HepG2 (cell line): Measurements from ENCODE around the gene MOCS2. TPM values are rescaled to one million over a fixed set of nuclear protein-coding genes. Genes with fewer than 3 reads are reported as not detected.

ENCODE experiments used
- ATAC-seq: fragments of 200-7000 bp; cut with Tn5 transposase; 3 replicates; pipeline ENCODE4 v1.9.1; 2020; ENCODE audit warnings: mild to moderate bottlenecking, moderate library complexity
- BruUV-seq: library from RNA; stranded (reverse); fragments of 400-500 nt; replicated peaks from 2 replicates; lab custom pipeline; 2021; lab: Mats Ljungman, UMichigan
- CTCF ChIA-PET: fragments of 300-600 bp; formaldehyde crosslinking; extraction: SDS; loops from one replicate; lab custom pipeline; 2021; ENCODE audit warnings: low total read pairs, inconsistent platforms, low intra/inter-chr PET ratio; lab: Yijun Ruan, JAX
- POLR2A ChIA-PET: fragments of 350-600 bp; sonication (Branson Sonifier 250); formaldehyde crosslinking; loops from one replicate; lab custom pipeline; 2020; ENCODE audit warnings: antibody characterized with exemption, inconsistent platforms; lab: Yijun Ruan, JAX
- DNase-seq: peaks from one replicate; pipeline ENCODE4 v3.0.0-alpha.2; 2015; ENCODE audit warnings: low spot score
- FAIRE-seq: peaks from 3 replicates; lab custom pipeline; 2011; peaks lifted over from hg19 to GRCh38; lab: Jason Lieb, UNC
- H2AFZ ChIP-seq: one replicate; pipeline ENCODE4 v1.6.1; 2011; ENCODE audit warnings: low read length, inconsistent platforms
- H3K27ac ChIP-seq: fragments of 300-600 bp; 3 replicates; pipeline ENCODE4 v1.8.0; 2011; ENCODE audit warnings: mixed run types, mild to moderate bottlenecking, mixed read lengths, low read length, inconsistent platforms; ENCODE audit not compliant: insufficient read depth; ENCODE audit errors: extremely low read length
- H3K27me3 ChIP-seq, 2 experiments: fragments of 200-600 bp in 1 of 2; 2 replicates in 1 of 2; 3 replicates in 1 of 2; pipeline versions ENCODE4 v1.6.0 to v1.8.0; 2011; ENCODE audit warnings: low read length in 2 of 2, mild to moderate bottlenecking in 2 of 2, moderate library complexity in 2 of 2, inconsistent platforms in 1 of 2; ENCODE audit not compliant: insufficient read depth in 2 of 2, control insufficient read depth in 1 of 2
- H3K36me3 ChIP-seq, 2 experiments: fragments of 200-600 bp in 1 of 2; replicated peaks in 1 of 2; 2 replicates in 1 of 2; 3 replicates in 1 of 2; pipeline versions ENCODE4 v1.5.1 to v1.8.0; 2011; ENCODE audit warnings: low read length in 2 of 2, inconsistent platforms in 1 of 2; ENCODE audit not compliant: insufficient read depth in 2 of 2, control insufficient read depth in 1 of 2
- H3K4me1 ChIP-seq: 2 replicates; pipeline ENCODE4 v1.5.1; 2012; ENCODE audit warnings: low read length, inconsistent platforms; ENCODE audit not compliant: insufficient read depth
- H3K4me2 ChIP-seq: 2 replicates; pipeline ENCODE4 v1.6.0; 2011; ENCODE audit warnings: low read depth, low read length, inconsistent platforms
- H3K4me3 ChIP-seq, 3 experiments: fragments of 200-600 bp in 1 of 3; sonication (generic), shearing (Covaris generic) in 1 of 3; replicated peaks in 1 of 3; 2 replicates each; pipeline ENCODE4 v1.5.1; 2011 to 2016; ENCODE audit warnings: low read length in 3 of 3, inconsistent platforms in 2 of 3, low read depth in 2 of 3, mild to moderate bottlenecking in 2 of 3, control low read depth in 1 of 3, mixed read lengths in 1 of 3; ENCODE audit not compliant: insufficient read depth in 1 of 3
- H3K79me2 ChIP-seq: one replicate; pipeline ENCODE4 v1.6.1; 2011; ENCODE audit warnings: low read length, inconsistent platforms; ENCODE audit not compliant: insufficient read depth
- H3K9ac ChIP-seq: 2 replicates; pipeline ENCODE4 v1.6.0; 2011; ENCODE audit warnings: mild to moderate bottlenecking, low read depth, low read length, inconsistent platforms; ENCODE audit not compliant: insufficient read depth
- H3K9me3 ChIP-seq: 2 replicates; pipeline ENCODE4 v1.5.1; 2012; ENCODE audit warnings: mild to moderate bottlenecking, low read length
- H4K20me1 ChIP-seq: 2 replicates; pipeline ENCODE4 v1.6.0; 2011; ENCODE audit warnings: inconsistent platforms, mild to moderate bottlenecking, low read length, moderate library complexity; ENCODE audit not compliant: insufficient read depth
- CBX1 ChIP-seq: IDR thresholded peaks from one replicate; pipeline ENCODE4 v1.6.1; 2016; ENCODE audit warnings: antibody characterized with exemption, low read depth
- FOSL2 ChIP-seq: sonication (generic); formaldehyde crosslinking; IDR thresholded peaks from 2 replicates; pipeline ENCODE4 v1.4.0; 2020; ENCODE audit warnings: missing genetic modification reagents
- HNRNPUL1 ChIP-seq: fragments of 200-400 bp; formaldehyde crosslinking; IDR thresholded peaks from 2 replicates; pipeline ENCODE4 v1.6.1; 2017; ENCODE audit warnings: low read depth, mild to moderate bottlenecking, low read length, moderate library complexity
- HOXA5 ChIP-seq: sonication (generic); formaldehyde crosslinking; IDR thresholded peaks from 2 replicates; pipeline ENCODE4 v1.4.0; 2020; ENCODE audit warnings: missing genetic modification reagents
- KAT8 ChIP-seq: IDR thresholded peaks from 2 replicates; pipeline ENCODE4 v1.6.1; 2016; ENCODE audit warnings: missing genetic modification reagents, missing compliant biosample characterization
- KDM5B ChIP-seq: sonication (generic); formaldehyde crosslinking; IDR thresholded peaks from 2 replicates; pipeline ENCODE4 v1.4.0; 2020; ENCODE audit warnings: missing genetic modification reagents, mild to moderate bottlenecking, borderline replicate concordance
- NFYB ChIP-seq: sonication (generic); formaldehyde crosslinking; IDR thresholded peaks from 2 replicates; pipeline ENCODE4 v1.4.0; 2020; ENCODE audit warnings: missing genetic modification reagents
- NR2F6 ChIP-seq, 2 experiments: IDR thresholded peaks; 2 replicates each; pipeline ENCODE4 v1.6.1; 2016; ENCODE audit warnings: antibody characterized with exemption in 1 of 2, mild to moderate bottlenecking in 1 of 2
- RBFOX2 ChIP-seq: fragments of 200-400 bp; formaldehyde crosslinking; IDR thresholded peaks from 2 replicates; pipeline ENCODE4 v1.6.1; 2017; ENCODE audit warnings: low read depth, mild to moderate bottlenecking, low read length
- SOX6 ChIP-seq, 2 experiments: fragments of 450-650 bp in 1 of 2; sonication (generic) in 1 of 2; formaldehyde crosslinking in 1 of 2; IDR thresholded peaks; 2 replicates each; pipeline versions ENCODE4 v1.4.0 to v1.6.1; 2017 to 2020; ENCODE audit warnings: antibody characterized with exemption in 1 of 2, mild to moderate bottlenecking in 1 of 2, missing genetic modification reagents in 1 of 2
- TGIF2 ChIP-seq: IDR thresholded peaks from 2 replicates; pipeline ENCODE4 v1.6.1; 2016; ENCODE audit warnings: control low read depth, missing compliant biosample characterization
- ZBTB3 ChIP-seq: sonication (generic); formaldehyde crosslinking; IDR thresholded peaks from 2 replicates; pipeline ENCODE4 v1.4.0; 2020; ENCODE audit warnings: low read depth, mild to moderate bottlenecking, moderate library complexity, missing genetic modification reagents, borderline replicate concordance
- ZBTB7A ChIP-seq: sonication (generic); formaldehyde crosslinking; IDR thresholded peaks from 2 replicates; pipeline ENCODE4 v1.8.0; 2022; ENCODE audit warnings: mild to moderate bottlenecking, missing genetic modification reagents
- ZNF180 ChIP-seq: sonication (generic); formaldehyde crosslinking; IDR thresholded peaks from 2 replicates; pipeline ENCODE4 v1.4.0; 2020; ENCODE audit warnings: low read depth, missing genetic modification reagents, borderline replicate concordance
- ZNF296 ChIP-seq: sonication (generic); formaldehyde crosslinking; conservative IDR thresholded peaks from 2 replicates; pipeline ENCODE4 v1.5.0; 2020; ENCODE audit warnings: mild to moderate bottlenecking, missing genetic modification reagents
- ZNF44 ChIP-seq: sonication (generic); formaldehyde crosslinking; IDR thresholded peaks from 2 replicates; pipeline ENCODE4 v1.5.1; 2020; ENCODE audit warnings: mild to moderate bottlenecking, missing genetic modification reagents
- ZNF563 ChIP-seq: sonication (generic); formaldehyde crosslinking; IDR thresholded peaks from 2 replicates; pipeline ENCODE4 v1.8.0; 2022; ENCODE audit warnings: mild to moderate bottlenecking, moderate library complexity, missing genetic modification reagents
- WGBS: methylation state at CpG from one replicate; pipeline ENCODE4 v1.1.6; 2017; ENCODE audit warnings: low lambda C conversion rate; 5-methylcytosine and 5-hydroxymethylcytosine counted together
- in situ Hi-C: cut with HindIII; loops from 2 replicates; pipeline ENCODE4 v1.10.0; 2017; ENCODE audit warnings: low pct_unique_long_range_greater_than_20kb; ENCODE audit not compliant: extremely low pct_ligation_motif_present
- intact Hi-C: fragments of 100-400 bp; cut with micrococcal nuclease; formaldehyde crosslinking; loops from one replicate; pipeline ENCODE4 v1.10.0; 2022; ENCODE audit not compliant: unreplicated experiment
- polyA plus RNA-seq, 8 experiments: library from polyadenylated mRNA; depleted of rRNA in 3 of 8; stranded (reverse) in 7 of 8; unstranded in 1 of 8; fragments of >200 nt; fragmentation: Illumina TruSeq in 4 of 8; extraction: Trizol in 4 of 8; gene quantifications; 2 replicates each; pipeline versions ENCODE4 v1.2.1 to v1.2.3, GENCODE V29; 2011 to 2016; ENCODE audit warnings: low read depth in 4 of 8, missing spikeins in 1 of 8, mixed read lengths in 1 of 8; ENCODE audit not compliant: insufficient read depth in 1 of 8
- total RNA-seq, 5 experiments: library from RNA; depleted of rRNA; stranded (reverse); fragments of >200 nt; fragmentation: Illumina TruSeq; extraction: Trizol; gene quantifications; 2 replicates each; pipeline ENCODE4 v1.2.3, GENCODE V29; 2016; ENCODE audit warnings: low read depth in 1 of 5
- TF ChIP-seq, protein P1 (sequence below), 2 experiments: fragments of 450-650 bp in 1 of 2; sonication (generic) in 1 of 2; formaldehyde crosslinking in 1 of 2; IDR thresholded peaks; 2 replicates each; pipeline versions ENCODE4 v1.6.1 to v1.8.0; 2016 to 2022; ENCODE audit warnings: antibody characterized with exemption in 1 of 2, mild to moderate bottlenecking in 1 of 2, missing genetic modification reagents in 1 of 2

MOCS2 gene
- total and polyA plus RNA-seq, 2 of the 13 experiments (the other 11 are each of a cell fraction or from before 2014, with no cell fraction given), result 19.2 to 41.9 TPM

DNA sequence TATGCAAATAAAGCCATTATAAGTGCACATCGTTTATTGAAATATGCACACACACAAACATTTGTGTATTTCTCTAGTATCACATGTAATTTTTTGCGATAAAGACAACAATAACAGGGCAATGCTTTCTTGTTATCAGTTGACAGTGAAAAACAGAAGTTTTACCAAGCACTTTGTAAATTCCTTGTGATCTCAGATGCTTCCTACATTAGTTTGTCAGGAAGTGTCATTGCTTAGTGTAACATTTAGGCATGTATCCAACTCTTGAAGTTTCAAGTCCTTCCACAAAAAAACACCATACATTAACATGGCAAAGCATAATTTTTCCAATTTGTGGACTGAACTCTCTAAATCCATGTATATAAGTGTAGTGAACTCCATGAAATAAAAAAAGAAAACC lies 46.4 kb downstream of the MOCS2 start:
- BruUV-seq, result TSS peak; percentile 14
- intact Hi-C loops, result no loop called here
- H2AFZ ChIP-seq, result no peak overlapping the region
- FAIRE-seq, result no peak
- H3K4me3 ChIP-seq, result no peak overlapping the region
- 0 out of 2 replicates have a peak, but pooled peaks cover 4% of the 10 kb centered on the region for H3K4me1 ChIP-seq
- ChIA-PET POLR2A (no interaction called here), CTCF (no interaction called here)
- H3K9ac ChIP-seq, result no peak overlapping the region
- ATAC-seq, result no peak
- no peaks in the 10 kb centered on the region for H3K27me3 ChIP-seq
- H4K20me1 ChIP-seq, result 0 out of 2 replicates have a peak, but pooled peaks cover 2% of the 10 kb centered on the region
- 99% methylated on average over 2 of the region's 2 CpGs for WGBS
- no peak overlapping the region for H3K27ac ChIP-seq
- in situ Hi-C loops, result no loop called here
- H3K9me3 ChIP-seq, result no peaks in the 10 kb centered on the region
- H3K4me2 ChIP-seq, result no peak overlapping the region
- H3K36me3 ChIP-seq, result peaks cover 12 to 81% of the 10 kb centered on the region in 2 experiments
- no peaks in the 10 kb centered on the region for H3K79me2 ChIP-seq
- DNase-seq, result no peak
- TF ChIP-seq HOXA5 (no peak), SOX6 (IDR thresholded peaks at IDR 0.05) (no peak), SOX6 (CRISPR knock-in tag; IDR thresholded peaks at IDR 0.05) (no peak), NFYB (CRISPR knock-in tag) (no peak), ZNF296 (CRISPR knock-in tag) (no peak), KAT8 (CRISPR knock-in tag) (no peak), CBX1 (no peak), FOSL2 (CRISPR knock-in tag) (no peak), ZBTB3 (no peak), HNRNPUL1 (no peak), RBFOX2 (no peak), TGIF2 (CRISPR knock-in tag) (no peak), ZNF563 (CRISPR knock-in tag) (no peak), KDM5B (CRISPR knock-in tag) (no peak), NR2F6 (IDR thresholded peaks at IDR 0.05) (no peak), NR2F6 (CRISPR knock-in tag; IDR thresholded peaks at IDR 0.05) (no peak), ZNF44 (CRISPR knock-in tag) (no peak), ZBTB7A (no peak), ZNF180 (no peak)
- TF ChIP-seq, protein P1, sequence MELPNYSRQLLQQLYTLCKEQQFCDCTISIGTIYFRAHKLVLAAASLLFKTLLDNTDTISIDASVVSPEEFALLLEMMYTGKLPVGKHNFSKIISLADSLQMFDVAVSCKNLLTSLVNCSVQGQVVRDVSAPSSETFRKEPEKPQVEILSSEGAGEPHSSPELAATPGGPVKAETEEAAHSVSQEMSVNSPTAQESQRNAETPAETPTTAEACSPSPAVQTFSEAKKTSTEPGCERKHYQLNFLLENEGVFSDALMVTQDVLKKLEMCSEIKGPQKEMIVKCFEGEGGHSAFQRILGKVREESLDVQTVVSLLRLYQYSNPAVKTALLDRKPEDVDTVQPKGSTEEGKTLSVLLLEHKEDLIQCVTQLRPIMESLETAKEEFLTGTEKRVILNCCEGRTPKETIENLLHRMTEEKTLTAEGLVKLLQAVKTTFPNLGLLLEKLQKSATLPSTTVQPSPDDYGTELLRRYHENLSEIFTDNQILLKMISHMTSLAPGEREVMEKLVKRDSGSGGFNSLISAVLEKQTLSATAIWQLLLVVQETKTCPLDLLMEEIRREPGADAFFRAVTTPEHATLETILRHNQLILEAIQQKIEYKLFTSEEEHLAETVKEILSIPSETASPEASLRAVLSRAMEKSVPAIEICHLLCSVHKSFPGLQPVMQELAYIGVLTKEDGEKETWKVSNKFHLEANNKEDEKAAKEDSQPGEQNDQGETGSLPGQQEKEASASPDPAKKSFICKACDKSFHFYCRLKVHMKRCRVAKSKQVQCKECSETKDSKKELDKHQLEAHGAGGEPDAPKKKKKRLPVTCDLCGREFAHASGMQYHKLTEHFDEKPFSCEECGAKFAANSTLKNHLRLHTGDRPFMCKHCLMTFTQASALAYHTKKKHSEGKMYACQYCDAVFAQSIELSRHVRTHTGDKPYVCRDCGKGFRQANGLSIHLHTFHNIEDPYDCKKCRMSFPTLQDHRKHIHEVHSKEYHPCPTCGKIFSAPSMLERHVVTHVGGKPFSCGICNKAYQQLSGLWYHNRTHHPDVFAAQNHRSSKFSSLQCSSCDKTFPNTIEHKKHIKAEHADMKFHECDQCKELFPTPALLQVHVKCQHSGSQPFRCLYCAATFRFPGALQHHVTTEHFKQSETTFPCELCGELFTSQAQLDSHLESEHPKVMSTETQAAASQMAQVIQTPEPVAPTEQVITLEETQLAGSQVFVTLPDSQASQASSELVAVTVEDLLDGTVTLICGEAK (IDR thresholded peaks at IDR 0.05), result no peak
- TF ChIP-seq, protein P1 (CRISPR knock-in tag; IDR thresholded peaks at IDR 0.05), result no peak
